ENCODE results near the gene MEGF10.

Gene MEGF10

GRCh38 chr5:127441799-127442484 is 151.3 kb downstream of the MEGF10 start:
- no peak overlapping the region for H3K27ac ChIP-seq
- TF ChIP-seq CTCF (conservative IDR thresholded peaks at IDR 0.05), result peak; percentile 55

- H3K27ac ChIP-seq, result no peak overlapping the region
- no peak for TF ChIP-seq CTCF (conservative IDR thresholded peaks at IDR 0.05)
Observed at GRCh38 chr5:127444171-127444570, 153.6 kb downstream of the MEGF10 start.

GRCh38 chr5:127445328-127445727 is 154.7 kb downstream of the MEGF10 start:
- no peak for TF ChIP-seq CTCF (conservative IDR thresholded peaks at IDR 0.05)
- H3K27ac ChIP-seq, result no peak overlapping the region

- no peak for TF ChIP-seq CTCF (conservative IDR thresholded peaks at IDR 0.05)
- no peak overlapping the region for H3K27ac ChIP-seq
Observed at GRCh38 chr5:127446626-127447025, 156.0 kb downstream of the MEGF10 start.

- TF ChIP-seq CTCF (conservative IDR thresholded peaks at IDR 0.05), result no peak
- no peak overlapping the region for H3K27ac ChIP-seq
Observed at GRCh38 chr5:127447827-127448226, 157.2 kb downstream of the MEGF10 start.

GRCh38 chr5:127450046-127450445 is 159.4 kb downstream of the MEGF10 start:
- H3K27ac ChIP-seq, result no peak overlapping the region
- no peak for TF ChIP-seq CTCF (conservative IDR thresholded peaks at IDR 0.05)

GRCh38 chr5:127451096-127451495 is 160.5 kb downstream of the MEGF10 start:
- no peak overlapping the region for H3K27ac ChIP-seq
- no peak for TF ChIP-seq CTCF (conservative IDR thresholded peaks at IDR 0.05)
